ENCODE results near the gene CALN1. TPM values are rescaled to one million over a fixed set of nuclear protein-coding genes. Genes with fewer than 3 reads are reported as not detected.

CALN1 gene
- total and polyA plus RNA-seq, 2 of the 8 experiments (the other 6 are each of a cell fraction or from before 2014, with no cell fraction given), result 6.4 to 15.2 TPM

DNA sequence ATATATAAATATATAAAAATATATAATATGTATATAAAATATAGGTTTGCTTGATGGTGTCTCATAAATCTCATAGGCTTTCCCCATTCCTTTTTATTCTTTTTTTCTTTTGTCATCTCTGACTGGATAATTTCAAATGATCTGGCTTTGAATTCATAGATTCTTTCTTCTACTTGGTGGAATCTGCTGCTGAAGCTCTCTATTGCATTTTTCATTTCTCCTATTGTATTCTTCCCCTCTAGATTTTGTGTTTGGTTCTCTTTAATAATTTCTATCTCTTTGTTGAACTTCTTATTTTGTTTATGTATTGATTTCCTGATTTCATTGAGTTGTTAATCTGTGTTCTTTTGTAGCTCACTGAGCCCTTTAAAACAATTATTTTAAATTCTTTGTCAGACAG lies 650.8 kb downstream of the CALN1 start:
- no peak overlapping the region for H3K18ac ChIP-seq (ENCODE audit: extremely low read depth, low read length)
- no peak overlapping the region for H4K5ac ChIP-seq (ENCODE audit: insufficient read length, low read depth, low read length)
- no peak overlapping the region for H2BK120ac ChIP-seq (replicated peaks; ENCODE audit: low read depth, low read length)
- H4K20me1 ChIP-seq (replicated peaks in 1 of 2; ENCODE audit: control insufficient read depth in 1 of 2, insufficient read depth in 2 of 2, low read length in 2 of 2), result no peaks in the 10 kb centered on the region
- no peaks in the 10 kb centered on the region for H3K27me3 ChIP-seq (replicated peaks in 1 of 4; ENCODE audit: control insufficient read depth in 3 of 4, extremely low read depth in 1 of 4, insufficient read depth in 3 of 4, low read length in 3 of 4)
- H3K9me3 ChIP-seq (ENCODE audit: insufficient read depth in 2 of 2, low read depth in 1 of 2, low read length in 1 of 2), result peaks cover 0 to 6% of the 10 kb centered on the region in 2 experiments; a peak in 1 of 4 replicates
- FAIRE-seq, result no peak
- no peak overlapping the region for H2BK12ac ChIP-seq (ENCODE audit: low read depth, low read length)
- H2BK20ac ChIP-seq (ENCODE audit: low read length), result no peak overlapping the region
- no peak overlapping the region for H3K4me3 ChIP-seq (ENCODE audit: extremely low read depth in 1 of 4, insufficient read depth in 2 of 4, low read depth in 3 of 4, low read length in 4 of 4)
- no peak overlapping the region for H3K56ac ChIP-seq (replicated peaks; ENCODE audit: insufficient read length, low read depth, low read length)
- no peak overlapping the region for H4K91ac ChIP-seq (replicated peaks; ENCODE audit: insufficient read length, low read length)
- H2AK5ac ChIP-seq (ENCODE audit: low read depth, low read length), result no peak overlapping the region
- no peak overlapping the region for H4K8ac ChIP-seq (ENCODE audit: extremely low read depth, insufficient read depth, low read length)
- H2BK15ac ChIP-seq (ENCODE audit: low read length), result no peak overlapping the region
- H3K23ac ChIP-seq (ENCODE audit: insufficient read length), result no peak overlapping the region
- H3K4me2 ChIP-seq (ENCODE audit: insufficient read depth in 1 of 2, low read depth in 2 of 2, low read length in 2 of 2), result no peak overlapping the region
- POLR2A ChIA-PET (ENCODE audit: partially characterized antibody), result no interaction called here
- no peak overlapping the region for H2AFZ ChIP-seq (ENCODE audit: low read length)
- H3K36me3 ChIP-seq (ENCODE audit: control insufficient read depth in 2 of 4, insufficient read depth in 4 of 4, low read length in 3 of 4), result no peaks in the 10 kb centered on the region
- H3K79me2 ChIP-seq (ENCODE audit: control insufficient read depth in 1 of 2, insufficient read depth in 2 of 2, low read length in 2 of 2), result no peaks in the 10 kb centered on the region
- DNase-seq (ENCODE audit: low read depth in 1 of 2, low spot score in 2 of 2), result no peak
- no peak overlapping the region for H3K4ac ChIP-seq (replicated peaks; ENCODE audit: insufficient read length, low read depth, low read length)
- CTCF ChIA-PET (ENCODE audit: partially characterized antibody), result no interaction called here
- H3K9ac ChIP-seq (replicated peaks in 1 of 4; ENCODE audit: extremely low read depth in 1 of 4, low read depth in 3 of 4, low read length in 3 of 4), result no peak overlapping the region
- no peaks in the 10 kb centered on the region for H3K23me2 ChIP-seq (ENCODE audit: low read depth, low read length)
- TF ChIP-seq CTBP2 (IDR thresholded peaks at IDR 0.05; ENCODE audit: borderline replicate concordance, insufficient read depth, insufficient read length, low read length) (no peak), TBP (IDR thresholded peaks at IDR 0.05; ENCODE audit: low read depth, low read length) (no peak), SIRT6 (IDR thresholded peaks at IDR 0.05; ENCODE audit: low read length) (no peak), CEBPB (IDR thresholded peaks at IDR 0.05; ENCODE audit: low read depth, low read length) (no peak), CBX8 (IDR thresholded peaks at IDR 0.05; ENCODE audit: borderline replicate concordance, low read depth, low read length) (no peak), RFX5 (IDR thresholded peaks at IDR 0.05; ENCODE audit: borderline replicate concordance, low read depth, low read length) (no peak), SP2 (IDR thresholded peaks at IDR 0.05; ENCODE audit: low read length) (no peak), POLR2A (IDR thresholded peaks at IDR 0.05; ENCODE audit: control extremely low read depth in 1 of 2, low read depth in 2 of 2, low read length in 2 of 2) (no peak), POLR2AphosphoS5 (IDR thresholded peaks at IDR 0.05; ENCODE audit: low read depth, low read length) (no peak), SAP30 (IDR thresholded peaks at IDR 0.05; ENCODE audit: insufficient read depth, insufficient replicate concordance, low read length) (no peak), TAF1 (IDR thresholded peaks at IDR 0.05; ENCODE audit: low read depth, low read length) (no peak), GABPA (IDR thresholded peaks at IDR 0.05; ENCODE audit: borderline replicate concordance, insufficient read depth, low read length) (no peak)
- no peaks in the 10 kb centered on the region for H3K4me1 ChIP-seq (replicated peaks in 1 of 4; ENCODE audit: control insufficient read depth in 3 of 4, insufficient read depth in 4 of 4, low read length in 3 of 4)
- no peak overlapping the region for H3K27ac ChIP-seq (ENCODE audit: low read depth, low read length)
- no peaks in the 10 kb centered on the region for H3K79me1 ChIP-seq (ENCODE audit: low read depth, low read length)
- H3K14ac ChIP-seq (ENCODE audit: insufficient read length), result no peak overlapping the region
- no peak overlapping the region for H2BK5ac ChIP-seq (ENCODE audit: low read depth, low read length)

Data from H1 (cell line).